A549 (cell line): Measurements from ENCODE around the gene SHISA6.

Experiments used
- BHLHE40 ChIP-seq: IDR thresholded peaks from 2 replicates; pipeline ENCODE4 v1.6.1; 2012; ENCODE audit warnings: low read depth, low read length, inconsistent platforms
- JUNB ChIP-seq: fragments of >200 bp; sonication (Bioruptor Twin); formaldehyde crosslinking; IDR thresholded peaks from 2 replicates; pipeline ENCODE4 v1.6.1; 2016
- POLR2A ChIP-seq: IDR thresholded peaks from 2 replicates; pipeline ENCODE4 v1.6.1; 2012; ENCODE audit warnings: mild to moderate bottlenecking, low read length
- RAD21 ChIP-seq, 2 experiments: fragments of >200 bp in 1 of 2; sonication (Bioruptor Twin) in 1 of 2; formaldehyde crosslinking in 1 of 2; IDR thresholded peaks in 1 of 2; conservative IDR thresholded peaks in 1 of 2; 2 replicates in 1 of 2; 3 replicates in 1 of 2; pipeline ENCODE4 v1.6.1; 2012 to 2018; ENCODE audit warnings: inconsistent platforms in 1 of 2
- RNF2 ChIP-seq: fragments of 200-600 bp; sonication (generic); IDR thresholded peaks from 2 replicates; pipeline ENCODE4 v1.6.1; 2016; ENCODE audit warnings: low read depth, mild to moderate bottlenecking, antibody characterized with exemption, moderate library complexity, borderline replicate concordance
- TF ChIP-seq, protein P1 (sequence below): fragments of >200 bp; sonication (Bioruptor Twin); formaldehyde crosslinking; IDR thresholded peaks from 3 replicates; pipeline ENCODE4 v1.5.1; 2016
- TF ChIP-seq, protein P2 (sequence below): IDR thresholded peaks from 2 replicates; pipeline ENCODE4 v1.6.1; 2012; ENCODE audit warnings: low read depth, borderline replicate concordance
- TF ChIP-seq, protein P3 (sequence below): IDR thresholded peaks from 2 replicates; pipeline ENCODE4 v1.6.1; 2012

GRCh38 chr17:11372692-11373091 lies 131.7 kb downstream of the SHISA6 start:
- TF ChIP-seq, protein P1, sequence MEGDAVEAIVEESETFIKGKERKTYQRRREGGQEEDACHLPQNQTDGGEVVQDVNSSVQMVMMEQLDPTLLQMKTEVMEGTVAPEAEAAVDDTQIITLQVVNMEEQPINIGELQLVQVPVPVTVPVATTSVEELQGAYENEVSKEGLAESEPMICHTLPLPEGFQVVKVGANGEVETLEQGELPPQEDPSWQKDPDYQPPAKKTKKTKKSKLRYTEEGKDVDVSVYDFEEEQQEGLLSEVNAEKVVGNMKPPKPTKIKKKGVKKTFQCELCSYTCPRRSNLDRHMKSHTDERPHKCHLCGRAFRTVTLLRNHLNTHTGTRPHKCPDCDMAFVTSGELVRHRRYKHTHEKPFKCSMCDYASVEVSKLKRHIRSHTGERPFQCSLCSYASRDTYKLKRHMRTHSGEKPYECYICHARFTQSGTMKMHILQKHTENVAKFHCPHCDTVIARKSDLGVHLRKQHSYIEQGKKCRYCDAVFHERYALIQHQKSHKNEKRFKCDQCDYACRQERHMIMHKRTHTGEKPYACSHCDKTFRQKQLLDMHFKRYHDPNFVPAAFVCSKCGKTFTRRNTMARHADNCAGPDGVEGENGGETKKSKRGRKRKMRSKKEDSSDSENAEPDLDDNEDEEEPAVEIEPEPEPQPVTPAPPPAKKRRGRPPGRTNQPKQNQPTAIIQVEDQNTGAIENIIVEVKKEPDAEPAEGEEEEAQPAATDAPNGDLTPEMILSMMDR: no peak
- TF ChIP-seq JUNB: no peak
- no peak for TF ChIP-seq RAD21 (conservative IDR thresholded peaks at IDR 0.05 in 1 of 2, IDR thresholded peaks at IDR 0.05 in 1 of 2)
- TF ChIP-seq POLR2A: no peak
- no peak for TF ChIP-seq RNF2
- no peak for TF ChIP-seq BHLHE40
- TF ChIP-seq, protein P2, sequence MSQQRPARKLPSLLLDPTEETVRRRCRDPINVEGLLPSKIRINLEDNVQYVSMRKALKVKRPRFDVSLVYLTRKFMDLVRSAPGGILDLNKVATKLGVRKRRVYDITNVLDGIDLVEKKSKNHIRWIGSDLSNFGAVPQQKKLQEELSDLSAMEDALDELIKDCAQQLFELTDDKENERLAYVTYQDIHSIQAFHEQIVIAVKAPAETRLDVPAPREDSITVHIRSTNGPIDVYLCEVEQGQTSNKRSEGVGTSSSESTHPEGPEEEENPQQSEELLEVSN: no peak
- TF ChIP-seq, protein P3, sequence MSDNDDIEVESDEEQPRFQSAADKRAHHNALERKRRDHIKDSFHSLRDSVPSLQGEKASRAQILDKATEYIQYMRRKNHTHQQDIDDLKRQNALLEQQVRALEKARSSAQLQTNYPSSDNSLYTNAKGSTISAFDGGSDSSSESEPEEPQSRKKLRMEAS: no peak
